Omental fat pad (tissue), 4 donors: Measurements from ENCODE around the gene ROBO1. TPM values are rescaled to one million over a fixed set of nuclear protein-coding genes. Genes with fewer than 3 reads are reported as not detected.

Source experiments
- ATAC-seq: fragments of 150-250 bp; one replicate; pipeline ENCODE4 v1.9.1; 2016; ENCODE audit warnings: mild to moderate bottlenecking, moderate library complexity; ENCODE audit not compliant: low FRiP score
- DNase-seq: peaks from one replicate; pipeline ENCODE4 v3.0.0-alpha.2; 2019; ENCODE audit warnings: low spot score
- CTCF ChIP-seq, 3 donors: fragments of 450-650 bp; IDR thresholded peaks; one replicate each; pipeline ENCODE4 v1.5.1; 2016 to 2017; ENCODE audit warnings: antibody characterized with exemption in 3 of 3, mild to moderate bottlenecking in 3 of 3, moderate library complexity in 2 of 3
- total RNA-seq, 4 donors: library from RNA; depleted of rRNA; stranded (reverse); fragments of >200 nt; gene quantifications; one replicate each; pipeline ENCODE4 v1.1.0, GENCODE V29; 2016

ROBO1 gene
- total RNA-seq, 4 donors from 2014 or later: 13.7 to 34.2 (median 21.0) TPM

GRCh38 chr3:79672731-79673130 is 95.1 kb downstream of the ROBO1 start:
- DNase-seq: no peak
- TF ChIP-seq CTCF (IDR thresholded peaks at IDR 0.05): no peak
- ATAC-seq: no peak

DNA sequence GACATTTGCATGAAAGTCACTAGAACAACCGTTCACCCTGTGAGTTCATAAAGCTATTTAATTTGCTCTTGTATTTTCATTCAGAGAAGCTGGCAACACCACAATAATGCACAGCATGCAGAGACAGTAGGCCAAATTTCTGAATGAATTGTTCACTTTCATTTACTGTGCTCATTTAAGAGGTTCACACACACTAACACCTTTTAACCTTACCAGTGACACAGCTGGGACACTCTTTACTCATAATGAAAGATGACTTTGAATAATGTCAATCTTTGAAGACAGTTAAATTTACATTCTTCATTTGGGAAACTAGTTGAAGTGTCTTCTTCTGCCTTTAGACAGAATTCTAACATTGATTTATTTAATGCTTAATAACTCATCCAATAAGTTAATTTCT is 95.7 kb downstream of the ROBO1 start:
- DNase-seq (no peak), ATAC-seq (no peak)
- TF ChIP-seq CTCF (IDR thresholded peaks at IDR 0.05): no peak

GRCh38 chr3:79670178-79670577 is 97.6 kb downstream of the ROBO1 start:
- DNase-seq (no peak), ATAC-seq (no peak)
- no peak for TF ChIP-seq CTCF (IDR thresholded peaks at IDR 0.05)

GRCh38 chr3:79664455-79664854 is 103.3 kb downstream of the ROBO1 start:
- TF ChIP-seq CTCF (IDR thresholded peaks at IDR 0.05): no peak

GRCh38 chr3:79661896-79662295 is 105.9 kb downstream of the ROBO1 start:
- ATAC-seq (no peak), DNase-seq (no peak)
- TF ChIP-seq CTCF (IDR thresholded peaks at IDR 0.05): no peak

More at GRCh38 chr3:79664455-79664854, 103.3 kb downstream of the ROBO1 start:
- DNase-seq (no peak), ATAC-seq (no peak)

GRCh38 chr3:79657076-79657475 is 110.7 kb downstream of the ROBO1 start:
- ATAC-seq (no peak), DNase-seq (no peak)
- TF ChIP-seq CTCF (IDR thresholded peaks at IDR 0.05): no peak

- no peak for TF ChIP-seq CTCF (IDR thresholded peaks at IDR 0.05)
- no peak for DNase-seq
- ATAC-seq: no peak
These were observed 113.8 kb downstream of the ROBO1 start for GRCh38 chr3:79654019-79654418.
